ENCODE data around the gene SLC35F4. TPM values are rescaled to one million over a fixed set of nuclear protein-coding genes. Genes with fewer than 3 reads are reported as not detected.

The SLC35F4 gene
- total and polyA plus RNA-seq, 2 of the 4 experiments (the other 2 are of a cell fraction) = not detected

DNA sequence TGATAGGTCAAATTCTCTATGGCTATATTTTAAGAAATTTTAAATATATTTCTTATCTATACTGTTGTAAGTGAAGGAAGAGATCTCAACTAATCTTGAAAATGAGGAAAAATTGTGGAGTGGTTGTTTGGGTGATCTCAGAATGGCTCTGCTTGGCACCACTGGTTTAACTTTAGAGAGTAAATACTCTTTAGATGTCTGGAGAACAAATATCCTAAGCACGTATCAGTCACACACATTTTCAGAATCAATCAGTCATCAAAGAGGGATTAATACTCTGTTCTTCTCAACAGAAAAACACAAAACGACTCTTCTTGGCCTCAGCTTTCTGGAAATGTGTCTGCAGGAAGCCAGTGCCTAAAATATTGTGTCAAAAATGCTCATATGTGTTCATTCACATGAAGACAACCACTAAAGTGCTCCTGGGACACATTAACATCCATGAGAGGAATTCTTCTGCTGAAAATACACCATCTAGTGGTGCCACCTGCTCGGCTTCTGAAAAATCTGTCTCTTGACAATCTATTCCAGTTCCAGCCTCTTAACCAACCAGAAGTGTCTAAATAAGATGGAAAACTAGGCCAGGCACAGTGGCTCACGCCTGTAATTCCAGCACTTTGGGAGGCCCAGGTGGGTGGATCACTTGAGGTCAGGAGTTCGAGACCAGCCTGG, 291.1 kb downstream of the SLC35F4 start:
- H3K36me3 ChIP-seq (ENCODE audit: control insufficient read depth, insufficient read depth, low read length) = no peaks in the 10 kb centered on the region
- no peak overlapping the region for H4K5ac ChIP-seq (ENCODE audit: low read depth, low read length)
- H2AK9ac ChIP-seq (replicated peaks; ENCODE audit: low read depth, low read length, poor library complexity) = no peak overlapping the region
- ChIA-PET CTCF (no interaction called here), POLR2A (ENCODE audit: unreplicated experiment) (no interaction called here)
- no peaks in the 10 kb centered on the region; the same call in 1 of the 2 replicates for H3K9me3 ChIP-seq (ENCODE audit: control insufficient read depth, insufficient read depth, low read length)
- H2AFZ ChIP-seq (replicated peaks; ENCODE audit: low read length, poor library complexity) = no peak overlapping the region
- in situ Hi-C loops (cut with MboI; ENCODE audit: low sequenced_read_pairs) = no loop called here
- TF ChIP-seq FOS (IDR thresholded peaks at IDR 0.05; ENCODE audit: low read depth, low read length) = no peak
- no peak overlapping the region for H3K23ac ChIP-seq (ENCODE audit: low read depth, low read length)
- H2BK5ac ChIP-seq (ENCODE audit: low read depth, low read length, poor library complexity, severe bottlenecking) = no peak overlapping the region
- no peak overlapping the region for H2BK20ac ChIP-seq (ENCODE audit: low read depth, low read length)
- H3K14ac ChIP-seq (replicated peaks; ENCODE audit: low read depth, low read length) = no peak overlapping the region
- BruUV-seq (replicated peaks) = no TSS peak
- no peak overlapping the region for H3K4me3 ChIP-seq (ENCODE audit: insufficient read depth, low read depth, low read length)
- dilution Hi-C loops (cut with HindIII; ENCODE audit: low sequenced_read_pairs, unreplicated experiment) = no loop called here
- no peak overlapping the region for H3K27ac ChIP-seq (ENCODE audit: insufficient read depth, low read length)
- H4K91ac ChIP-seq (ENCODE audit: insufficient read depth, low read depth, low read length) = no peak overlapping the region
- intact Hi-C loops (cut with micrococcal nuclease) = no loop called here
- ATAC-seq (ENCODE audit: low read depth) = no peak
- H3K4ac ChIP-seq (ENCODE audit: low read depth, low read length) = no peak overlapping the region
- DNase-seq = no peak
- H3K9me1 ChIP-seq (ENCODE audit: insufficient read depth, low read length) = no peaks in the 10 kb centered on the region
- no peak overlapping the region for H3K9ac ChIP-seq (ENCODE audit: low read depth, low read length)
- no peak overlapping the region for H2AK5ac ChIP-seq (ENCODE audit: low read depth, low read length)
- no peak overlapping the region for H4K8ac ChIP-seq (ENCODE audit: low read depth in 2 of 2, low read length in 2 of 2)
- H3K79me1 ChIP-seq (ENCODE audit: low read depth in 1 of 2, low read length in 2 of 2) = no peaks in the 10 kb centered on the region
- no peak overlapping the region for H2BK15ac ChIP-seq (ENCODE audit: low read depth, low read length)
- no peak overlapping the region for H3K18ac ChIP-seq (ENCODE audit: low read depth, low read length)
- no peak overlapping the region for H3K4me2 ChIP-seq (ENCODE audit: low read depth, low read length)
- no peak overlapping the region for H3K56ac ChIP-seq (ENCODE audit: extremely low read depth, insufficient read depth, low read length)
- H3K27me3 ChIP-seq (ENCODE audit: control insufficient read depth, insufficient read depth, low read length) = no peaks in the 10 kb centered on the region
- no peak overlapping the region for H2BK120ac ChIP-seq (ENCODE audit: low read depth, low read length)
- no CpG with 5 or more reads among the region's 5 CpGs for WGBS, 2 experiments (ENCODE audit: extremely low coverage in 2 of 2, insufficient read length in 1 of 2)
- H4K20me1 ChIP-seq (ENCODE audit: insufficient read depth, low read length) = no peaks in the 10 kb centered on the region
- no peaks in the 10 kb centered on the region for H3K4me1 ChIP-seq (ENCODE audit: control insufficient read depth, insufficient read depth, low read length)
